PFSK-1 (cell line): ENCODE data around the gene HAO2.

Experiments used
- POLR2AphosphoS5 ChIP-seq: IDR thresholded peaks from 2 replicates; pipeline ENCODE4 v1.6.1; 2012; ENCODE audit warnings: low read depth, mild to moderate bottlenecking, control low read depth, low read length, moderate library complexity
- REST ChIP-seq, 2 experiments: IDR thresholded peaks; 2 replicates each; pipeline versions ENCODE4 v1.6.1 to v1.8.0; 2011 to 2012; ENCODE audit warnings: low read depth in 2 of 2, low read length in 2 of 2, control low read depth in 1 of 2, inconsistent platforms in 1 of 2, mild to moderate bottlenecking in 1 of 2, moderate library complexity in 1 of 2; ENCODE audit not compliant: insufficient read depth in 1 of 2
- SIN3A ChIP-seq: IDR thresholded peaks from 2 replicates; pipeline ENCODE4 v1.6.1; 2012; ENCODE audit warnings: mild to moderate bottlenecking, low read length, moderate library complexity, borderline replicate concordance; ENCODE audit not compliant: insufficient read depth
- TAF1 ChIP-seq: IDR thresholded peaks from 2 replicates; pipeline ENCODE4 v1.6.1; 2012; ENCODE audit warnings: low read length, control low read depth, borderline replicate concordance; ENCODE audit not compliant: insufficient read depth

GRCh38 chr1:119435052-119435451, 66.5 kb downstream of the HAO2 start:
- TF ChIP-seq REST (IDR thresholded peaks at IDR 0.05; ENCODE audit: insufficient read depth in 1 of 2, low read depth in 2 of 2, low read length in 2 of 2) (no peak), SIN3A (no peak), POLR2AphosphoS5 (no peak), TAF1 (no peak)
